Hematopoietic multipotent progenitor cell treated with erythropoietin and hydrocortisone succinate and interleukin-3 and kit ligand, for 15 days (in vitro differentiated cells): ENCODE data around the gene GPANK1.

Source experiments
- DNase-seq: peaks from one replicate; pipeline ENCODE4 v3.0.0-alpha.2; 2015; ENCODE audit warnings: low spot score

Gene GPANK1

DNA sequence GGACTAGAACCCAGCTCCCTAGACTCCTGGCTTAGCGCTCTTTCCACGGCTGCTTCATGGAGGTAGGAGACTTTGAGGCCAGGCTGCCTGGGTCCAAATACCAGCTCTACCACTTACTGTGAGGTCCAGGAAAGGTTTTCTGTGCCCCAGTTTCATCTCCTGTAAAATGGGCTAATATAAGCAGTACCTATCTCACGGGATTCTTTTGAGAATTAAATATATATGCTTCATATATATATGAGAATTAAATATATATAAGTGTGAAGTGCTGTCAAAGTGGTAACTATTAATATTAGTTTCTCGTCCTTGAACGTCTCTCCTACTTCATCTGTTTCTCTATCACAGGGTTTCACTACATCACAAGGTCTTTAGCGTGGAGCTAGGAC lies 26.3 kb upstream of the GPANK1 start:
- DNase-seq = no peak

DNA sequence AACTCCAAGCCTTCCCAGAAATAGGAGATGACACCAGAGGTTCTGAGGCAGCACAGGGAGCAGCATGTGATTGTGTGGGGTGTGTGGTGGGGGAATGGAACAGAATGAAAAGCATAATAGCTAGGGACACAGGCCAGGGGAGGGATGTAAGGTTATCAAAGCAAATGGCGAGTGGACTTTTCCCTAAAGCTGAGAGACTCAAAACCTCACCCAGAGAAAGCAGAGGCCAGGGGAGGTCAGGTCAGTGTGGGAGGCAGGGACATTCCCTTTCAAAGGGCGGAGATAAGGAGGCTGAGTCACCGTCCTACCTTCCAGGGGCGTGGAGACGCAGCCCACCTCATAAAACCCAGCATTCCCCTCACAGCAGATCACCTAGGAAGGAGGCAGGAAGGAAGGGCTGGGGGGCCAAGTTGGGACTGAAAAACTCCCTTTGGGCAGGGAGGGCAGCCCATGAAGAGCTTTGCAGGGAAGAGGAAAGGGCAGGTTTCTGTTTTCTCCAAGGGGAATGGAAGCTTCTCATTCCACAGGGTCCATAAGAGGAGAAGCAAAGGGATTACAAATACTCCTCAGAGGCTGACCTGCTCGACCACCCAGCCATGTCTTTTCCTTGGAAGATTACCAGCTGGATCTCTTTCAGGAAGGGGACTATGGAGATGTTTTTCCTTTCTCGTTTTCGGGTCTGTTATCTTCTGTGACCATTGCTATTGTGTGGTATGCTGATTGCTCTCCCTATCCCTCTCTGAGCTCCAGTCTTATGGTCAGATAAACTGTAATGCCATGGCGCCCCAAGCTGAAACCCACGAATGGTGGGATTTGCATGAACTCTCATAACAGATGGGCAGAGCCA lies 25.7 kb upstream of the GPANK1 start:
- peak; percentile 31 for DNase-seq

DNA sequence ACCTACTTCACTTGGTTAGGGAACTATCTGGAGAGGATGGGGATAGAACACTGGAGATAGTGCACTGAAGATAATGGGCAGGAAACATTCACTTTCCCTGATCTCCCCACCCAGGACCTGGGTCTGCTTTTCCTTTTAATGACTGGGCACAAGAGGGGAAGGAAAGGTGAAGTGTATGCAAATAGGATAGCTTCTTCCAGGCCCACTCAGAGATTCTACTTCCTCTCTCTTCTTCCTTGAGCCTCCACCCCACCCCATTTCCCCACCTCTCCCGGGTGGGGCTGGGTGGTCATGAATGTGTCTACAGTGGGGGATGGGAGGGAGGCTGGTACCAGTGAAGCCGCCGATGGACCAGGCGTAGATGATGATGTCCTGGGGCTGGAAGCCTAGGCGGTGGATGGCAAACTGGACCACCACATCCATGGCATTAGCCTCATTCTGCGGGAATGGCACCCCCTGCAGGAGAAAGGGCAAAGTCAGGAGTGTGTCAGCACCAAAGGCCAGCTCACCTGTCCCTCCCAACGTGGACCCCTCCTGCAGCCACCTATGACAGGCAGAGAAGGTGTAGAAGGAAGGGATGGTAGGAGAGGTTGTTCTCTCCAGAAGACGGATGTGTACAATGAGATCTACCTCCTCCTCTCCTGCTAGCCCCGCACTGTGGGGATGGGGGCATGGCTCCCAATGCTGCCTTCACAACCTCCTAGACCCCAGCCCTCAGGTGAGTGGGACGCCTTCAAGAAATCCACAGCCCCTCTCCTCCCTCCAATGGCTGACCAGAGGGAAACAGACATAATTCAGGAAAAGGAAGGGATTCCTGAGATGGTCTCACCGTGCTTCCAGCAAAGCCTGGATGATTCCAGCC lies 24.7 kb upstream of the GPANK1 start:
- DNase-seq = no peak

DNA sequence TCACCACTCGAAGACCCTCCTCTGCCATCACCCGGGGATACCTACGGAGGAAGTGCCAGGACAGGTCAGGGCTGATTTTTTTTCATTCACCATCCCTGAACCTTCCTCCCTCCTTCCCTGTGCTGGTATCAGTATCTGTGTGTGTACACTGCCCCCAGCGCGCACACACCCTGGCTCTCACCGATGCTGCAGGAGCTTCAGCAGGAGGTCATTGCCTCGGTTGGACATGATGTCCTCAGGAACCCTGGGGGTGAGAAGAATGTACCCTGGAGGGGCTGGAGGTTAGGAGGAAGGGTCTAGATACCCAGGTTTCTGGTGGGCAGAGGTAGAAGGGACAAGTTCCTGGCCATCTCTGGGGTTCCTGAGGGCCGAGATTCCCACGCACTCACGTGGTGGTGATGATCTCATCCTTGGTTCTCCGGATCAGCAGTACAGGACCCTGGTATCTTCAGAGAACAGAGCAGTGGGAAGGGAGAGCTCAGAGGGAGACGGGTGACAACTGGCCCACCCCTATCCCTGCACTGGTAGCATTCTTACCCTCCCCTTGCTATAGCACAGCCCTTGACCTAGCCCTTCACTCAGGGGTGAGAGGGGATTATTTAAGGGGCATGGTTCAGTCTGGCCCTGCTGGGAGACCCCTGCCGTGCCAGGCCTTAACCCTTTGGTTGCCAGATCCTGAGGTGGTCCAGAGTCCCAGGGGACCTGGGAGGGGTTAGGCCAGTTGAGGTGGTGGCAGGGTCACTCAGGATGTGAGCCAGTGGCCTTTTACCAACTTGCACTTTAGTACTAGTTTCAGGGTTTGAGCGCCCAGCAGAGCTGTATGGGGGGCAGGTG lies 23.3 kb upstream of the GPANK1 start:
- no peak for DNase-seq

DNA sequence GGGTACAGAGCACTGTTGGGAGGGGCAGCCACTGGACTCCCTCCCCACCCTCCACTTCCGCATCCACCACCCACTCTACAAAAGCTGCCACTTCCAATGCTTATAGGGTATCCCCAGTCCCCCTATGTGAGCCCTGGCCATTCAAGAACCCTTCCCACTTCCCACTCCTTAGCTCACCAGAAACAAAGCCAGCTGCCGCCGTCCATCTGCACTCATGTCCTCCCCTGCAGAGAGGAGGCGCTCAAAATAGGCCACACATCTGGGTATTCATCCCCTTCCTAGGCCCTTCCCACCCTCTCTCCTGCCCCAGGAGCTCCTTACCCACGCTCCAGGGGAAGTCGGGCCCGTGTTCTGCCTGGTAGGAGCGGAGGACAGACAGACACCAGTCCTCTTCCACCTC lies 22.5 kb upstream of the GPANK1 start:
- DNase-seq = no peak

DNA sequence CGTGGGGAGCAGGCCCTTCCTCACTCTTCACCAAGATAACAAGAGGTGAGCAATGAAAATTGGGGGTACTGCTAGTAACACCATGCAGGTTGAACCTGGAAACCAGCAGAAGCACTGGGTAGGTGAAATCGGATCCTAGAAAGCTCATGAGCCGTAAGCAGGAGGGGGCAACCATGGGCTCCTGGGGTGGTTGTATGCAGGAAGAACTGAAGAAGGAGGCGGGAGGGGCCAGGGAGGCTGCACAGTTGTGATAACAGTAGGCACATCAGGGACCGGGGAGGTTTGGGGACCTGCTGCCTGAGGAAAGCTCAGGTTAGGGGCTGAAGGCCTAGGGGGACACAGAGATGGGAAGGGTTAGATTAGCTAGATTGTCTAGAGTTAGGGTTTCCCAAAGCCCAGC lies 21.7 kb upstream of the GPANK1 start:
- DNase-seq = peak; percentile 58

DNA sequence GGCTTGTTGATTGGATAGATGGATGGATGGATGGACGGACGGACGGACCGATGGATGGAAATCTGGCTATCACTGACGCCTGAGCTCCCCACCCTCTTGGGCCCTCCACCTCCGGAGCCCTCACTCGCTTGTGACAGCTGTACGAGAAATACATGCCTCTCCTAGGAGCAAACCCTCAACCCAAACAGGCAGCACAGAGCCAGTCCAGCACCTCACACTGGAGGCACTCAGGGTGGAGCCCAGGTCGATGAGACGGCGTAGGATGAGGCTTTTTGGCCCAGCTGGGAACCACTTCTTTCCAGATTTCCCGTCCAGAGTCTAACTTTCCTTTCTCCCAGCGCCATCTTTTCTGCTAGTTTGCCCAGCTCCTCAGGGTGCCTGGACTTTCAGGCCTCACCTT lies 18.8 kb upstream of the GPANK1 start:
- DNase-seq = no peak

DNA sequence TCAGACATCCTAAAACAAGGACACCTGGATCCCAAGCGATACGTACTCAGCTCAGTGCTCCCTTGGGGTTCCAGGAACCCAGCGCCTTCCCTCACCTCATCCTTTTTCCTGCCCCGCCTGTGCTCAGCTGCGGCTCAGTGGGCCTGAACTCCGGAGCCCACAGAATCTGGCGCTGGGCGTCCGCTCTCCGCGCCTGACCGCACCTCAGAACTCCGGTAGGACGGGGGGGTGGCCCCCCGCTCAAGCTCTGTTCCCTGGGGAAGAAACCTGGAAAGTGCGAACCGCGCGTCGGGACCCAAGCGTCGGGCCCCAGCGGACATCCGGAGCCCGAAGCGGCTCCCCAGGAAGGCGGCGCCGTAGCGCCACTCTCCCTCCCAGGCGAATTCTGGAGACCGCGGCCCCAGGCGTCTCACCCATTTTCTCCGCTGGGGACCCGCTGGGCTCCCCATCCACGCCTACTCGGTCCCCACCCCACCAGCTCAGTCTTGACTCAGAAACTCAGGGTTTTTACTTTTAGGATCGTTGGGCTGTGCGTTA lies 16.4 kb upstream of the GPANK1 start:
- no peak for DNase-seq

DNA sequence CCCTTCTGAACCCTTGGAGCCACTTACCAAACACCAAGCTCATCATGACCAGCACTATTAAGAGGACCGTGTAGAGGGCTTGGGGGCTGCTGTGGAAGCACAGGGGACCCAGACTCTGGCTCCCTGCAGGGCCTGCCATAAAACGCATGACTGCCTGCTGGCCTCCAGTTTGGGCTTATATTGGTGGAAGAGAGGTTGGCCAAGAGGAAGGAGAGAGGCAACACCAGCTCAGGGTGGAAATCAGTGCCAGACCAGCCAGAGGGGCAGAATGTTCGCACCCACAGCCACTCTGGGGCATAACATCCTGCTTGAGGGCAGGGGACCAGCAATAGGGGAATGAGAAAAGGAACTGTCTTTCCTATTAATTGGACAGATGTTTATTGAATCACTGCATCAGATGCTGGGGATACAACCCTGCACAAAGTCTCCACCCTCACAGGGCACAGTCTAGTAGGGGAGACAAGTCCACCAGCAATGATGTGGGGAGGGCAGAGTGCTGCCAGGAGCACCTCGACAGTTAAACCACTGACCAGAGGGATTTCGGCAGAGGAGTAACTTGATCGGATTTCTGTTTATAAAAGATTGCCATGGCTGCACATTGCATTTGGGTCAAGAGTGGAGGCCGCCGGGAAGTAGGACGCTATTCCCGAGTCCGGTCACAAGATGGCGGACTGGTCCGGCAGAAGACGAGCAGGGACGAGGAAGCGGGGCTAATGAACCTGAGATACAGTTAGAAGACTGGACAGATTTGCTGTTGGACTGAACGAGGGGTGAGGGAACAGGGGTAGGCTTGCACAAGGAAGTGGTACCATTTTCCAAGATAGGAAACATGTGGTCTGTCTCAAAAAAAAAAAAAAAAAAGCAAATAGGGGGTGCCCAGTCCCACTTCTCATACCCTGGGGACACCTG lies 15.7 kb upstream of the GPANK1 start, which contains the start of gene LY6G5C:
Gene LY6G5C (minus strand): TSS at position 842 of the 909 bp plus-strand sequence. CDS start 694 bp downstream, at position 148.
- peak; percentile 76 for DNase-seq

DNA sequence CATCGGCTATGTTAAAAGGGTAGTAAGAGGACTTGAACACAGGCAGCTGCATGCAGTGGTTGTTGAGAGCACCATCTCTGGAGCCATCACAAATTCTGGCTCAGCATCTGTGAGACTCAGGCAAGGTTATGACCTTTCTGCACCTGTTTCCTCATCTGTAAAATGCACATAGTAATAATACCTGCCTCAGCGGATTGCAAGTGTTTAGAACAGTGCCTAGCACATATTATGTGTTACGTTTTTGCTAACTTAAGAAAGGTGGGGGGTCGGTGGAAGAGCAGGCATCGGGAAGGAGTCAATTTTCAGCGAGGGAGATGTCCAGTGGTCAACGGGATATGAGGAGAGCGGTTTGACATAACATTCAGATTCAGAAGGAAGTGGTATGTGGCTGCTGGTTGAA lies 13.2 kb upstream of the GPANK1 start:
- DNase-seq = no peak

DNA sequence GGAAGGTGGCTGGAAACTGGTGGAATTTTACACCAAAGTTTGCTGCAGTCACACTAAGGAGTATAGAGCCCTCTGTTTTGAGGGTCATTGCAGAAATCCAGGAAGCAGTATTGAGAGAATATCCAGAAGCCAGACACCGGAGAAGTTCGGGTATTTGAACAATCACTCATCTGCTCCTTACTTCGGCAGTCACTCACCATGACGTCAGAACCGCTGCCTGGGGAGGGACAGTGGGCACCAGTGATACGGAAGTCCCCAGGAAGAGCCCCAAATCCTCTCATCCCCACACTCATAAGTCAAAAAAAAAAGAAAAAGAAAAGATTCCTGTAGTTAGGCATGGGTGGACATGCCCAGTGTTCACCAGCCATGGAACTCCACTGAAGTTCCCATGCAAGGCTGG lies 12.1 kb upstream of the GPANK1 start:
- DNase-seq = no peak

DNA sequence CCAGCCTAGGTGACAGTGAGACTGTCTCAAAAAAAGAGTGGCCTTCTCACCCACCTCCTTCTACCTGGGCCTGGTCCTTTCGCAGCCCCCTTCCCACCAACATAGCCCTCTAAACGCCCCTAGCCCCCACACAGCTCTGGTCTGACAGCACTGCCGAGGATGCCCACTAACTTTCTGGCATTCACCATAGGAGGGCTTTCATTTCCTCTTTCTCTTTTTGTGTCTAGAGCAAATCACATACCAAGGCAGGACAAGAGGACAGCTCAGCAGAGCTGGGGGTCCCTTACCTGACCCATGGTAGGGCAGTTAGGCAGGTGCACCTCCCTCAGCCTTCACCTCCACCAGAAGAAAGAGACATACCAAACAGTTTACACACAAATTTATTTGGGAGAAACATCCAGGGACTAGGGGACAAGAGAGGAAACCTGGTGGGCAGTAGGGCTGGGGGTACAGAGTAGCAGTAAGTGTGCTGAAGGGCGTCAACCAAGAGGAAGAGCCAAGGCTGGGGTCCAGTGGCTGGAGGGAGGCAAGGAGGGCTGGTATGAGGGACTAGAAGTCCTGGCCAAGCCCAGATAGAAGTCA lies 11.6 kb upstream of the GPANK1 start:
- no peak for DNase-seq

DNA sequence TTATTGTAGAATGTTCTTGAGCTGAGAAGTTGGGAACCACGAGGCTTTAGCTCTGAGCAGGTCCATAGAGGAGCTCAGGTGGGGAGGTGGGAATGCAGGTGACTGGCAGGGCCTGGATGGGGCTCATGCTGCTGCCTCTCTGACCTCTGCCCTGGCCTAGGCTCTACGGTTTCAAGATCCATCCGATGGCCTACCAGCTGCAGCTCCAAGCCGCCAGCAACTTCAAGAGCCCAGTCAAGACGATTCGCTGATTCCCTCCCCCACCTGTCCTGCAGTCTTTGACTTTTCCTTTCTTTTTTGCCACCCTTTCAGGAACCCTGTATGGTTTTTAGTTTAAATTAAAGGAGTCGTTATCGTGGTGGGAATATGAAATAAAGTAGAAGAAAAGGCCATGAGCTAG lies 4.9 kb upstream of the GPANK1 start, which contains the start of gene LY6G5B:
Gene LY6G5B (plus strand): TSS at position 301 of the 400 bp plus-strand sequence. CDS start 975 bp downstream, outside the sequence.
- no peak for DNase-seq

DNA sequence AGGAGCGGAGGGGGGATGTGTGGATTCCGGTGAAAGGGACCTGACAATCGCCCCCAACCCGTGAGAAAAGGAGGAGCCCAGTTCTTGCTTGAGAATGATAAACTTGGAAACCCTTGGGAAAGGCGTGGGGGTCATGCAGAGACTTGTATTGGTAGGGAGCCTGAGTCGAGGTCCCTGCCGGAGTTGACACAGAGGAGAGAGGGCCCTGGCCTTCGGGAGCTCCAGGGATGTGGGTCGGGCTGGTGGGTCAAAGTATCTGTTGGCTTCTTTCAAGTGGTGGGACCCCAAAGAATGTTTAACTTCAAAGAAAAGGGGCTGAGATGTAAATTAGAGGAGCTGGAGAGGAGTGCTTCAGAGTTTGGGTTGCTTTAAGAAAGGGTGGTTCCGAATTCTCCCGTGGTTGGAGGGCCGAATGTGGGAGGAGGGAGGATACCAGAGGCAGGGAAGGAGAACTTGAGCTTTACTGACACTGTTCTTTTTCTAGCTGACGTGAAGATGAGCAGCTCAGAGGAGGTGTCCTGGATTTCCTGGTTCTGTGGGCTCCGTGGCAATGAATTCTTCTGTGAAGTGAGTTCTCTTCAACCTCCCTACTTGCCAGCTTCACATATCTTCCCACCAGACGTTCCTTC lies 1.7 kb upstream of the GPANK1 start:
- no peak for DNase-seq

DNA sequence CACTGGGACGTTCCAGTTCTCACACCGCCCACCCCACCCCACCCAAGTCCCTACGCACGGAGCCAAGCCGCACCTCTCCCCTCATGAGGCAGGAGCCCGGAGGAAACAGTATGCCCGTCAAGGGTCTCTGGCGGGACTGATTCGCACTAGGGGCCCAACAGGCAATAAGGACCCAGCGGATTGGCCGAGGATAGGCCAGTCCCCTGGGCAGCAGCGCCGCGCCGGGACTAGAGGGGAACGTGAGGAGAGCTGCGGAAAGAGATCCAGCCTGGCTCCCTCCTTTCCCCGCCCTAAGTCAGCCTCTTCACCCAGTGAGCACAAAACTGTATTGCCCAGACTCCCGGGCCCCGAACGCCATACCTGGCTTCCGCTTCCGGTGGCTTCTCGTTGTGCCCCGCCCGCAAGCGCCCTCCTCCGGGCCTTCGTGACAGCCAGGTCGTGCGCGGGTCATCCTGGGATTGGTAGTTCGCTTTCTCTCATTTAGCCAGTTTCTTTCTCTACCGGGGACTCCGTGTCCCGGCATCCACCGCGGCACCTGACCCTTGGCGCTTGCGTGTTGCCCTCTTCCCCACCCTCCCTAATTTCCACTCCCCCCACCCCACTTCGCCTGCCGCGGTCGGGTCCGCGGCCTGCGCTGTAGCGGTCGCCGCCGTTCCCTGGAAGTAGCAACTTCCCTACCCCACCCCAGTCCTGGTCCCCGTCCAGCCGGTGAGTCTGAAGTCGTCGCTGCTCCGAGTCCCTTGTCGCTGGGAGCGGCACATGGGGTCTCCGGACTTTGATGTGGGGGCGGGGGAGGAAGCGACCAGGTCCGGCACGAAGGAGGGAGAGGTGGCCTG lies 922 bp upstream of the GPANK1 start, which contains the start of gene CSNK2B:
Gene CSNK2B (plus strand): TSS at position 580 of the 836 bp plus-strand sequence. CDS start 752 bp downstream, outside the sequence.
- DNase-seq = peak; percentile 98

DNA sequence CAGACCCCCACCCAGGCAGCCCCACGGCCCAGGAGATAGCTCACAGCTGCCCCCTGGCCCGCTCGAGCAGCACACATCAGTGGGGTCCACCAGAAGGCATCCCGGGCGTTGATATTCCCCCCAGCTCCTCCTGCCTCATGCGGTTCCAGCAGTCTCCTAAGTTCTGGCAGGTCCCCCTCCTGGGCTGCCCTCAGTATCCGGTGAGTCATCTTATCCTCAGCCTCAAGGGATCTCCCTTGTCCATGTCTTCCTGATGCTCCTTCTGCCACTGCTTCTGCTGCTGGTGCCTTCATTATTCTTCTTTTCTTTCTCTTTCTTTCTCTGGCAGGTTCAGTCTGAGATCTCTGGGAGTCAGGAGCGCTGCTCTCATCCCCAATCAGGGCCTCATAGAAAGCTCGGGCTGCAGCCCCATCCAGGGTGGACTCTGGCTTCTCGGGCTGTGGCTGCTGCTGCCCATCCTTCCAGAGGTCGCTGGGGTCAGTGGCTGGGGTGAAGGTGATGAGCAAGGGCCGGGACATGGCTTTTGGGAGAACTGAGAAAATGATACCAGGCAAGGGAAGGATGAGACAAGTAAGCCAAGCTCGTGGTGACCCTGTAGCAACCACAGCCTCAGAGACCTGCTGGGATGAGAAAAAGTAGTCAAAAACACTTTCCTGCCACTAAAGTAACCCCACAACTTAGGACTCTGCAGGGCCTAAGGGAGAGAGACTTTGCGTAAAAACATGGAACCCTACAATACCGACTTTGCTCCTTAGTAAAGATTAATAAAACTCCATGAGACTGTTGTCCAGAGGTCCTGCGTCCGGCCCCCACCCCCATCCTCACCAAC lies 622 bp downstream of the GPANK1 start:
- DNase-seq = no peak

DNA sequence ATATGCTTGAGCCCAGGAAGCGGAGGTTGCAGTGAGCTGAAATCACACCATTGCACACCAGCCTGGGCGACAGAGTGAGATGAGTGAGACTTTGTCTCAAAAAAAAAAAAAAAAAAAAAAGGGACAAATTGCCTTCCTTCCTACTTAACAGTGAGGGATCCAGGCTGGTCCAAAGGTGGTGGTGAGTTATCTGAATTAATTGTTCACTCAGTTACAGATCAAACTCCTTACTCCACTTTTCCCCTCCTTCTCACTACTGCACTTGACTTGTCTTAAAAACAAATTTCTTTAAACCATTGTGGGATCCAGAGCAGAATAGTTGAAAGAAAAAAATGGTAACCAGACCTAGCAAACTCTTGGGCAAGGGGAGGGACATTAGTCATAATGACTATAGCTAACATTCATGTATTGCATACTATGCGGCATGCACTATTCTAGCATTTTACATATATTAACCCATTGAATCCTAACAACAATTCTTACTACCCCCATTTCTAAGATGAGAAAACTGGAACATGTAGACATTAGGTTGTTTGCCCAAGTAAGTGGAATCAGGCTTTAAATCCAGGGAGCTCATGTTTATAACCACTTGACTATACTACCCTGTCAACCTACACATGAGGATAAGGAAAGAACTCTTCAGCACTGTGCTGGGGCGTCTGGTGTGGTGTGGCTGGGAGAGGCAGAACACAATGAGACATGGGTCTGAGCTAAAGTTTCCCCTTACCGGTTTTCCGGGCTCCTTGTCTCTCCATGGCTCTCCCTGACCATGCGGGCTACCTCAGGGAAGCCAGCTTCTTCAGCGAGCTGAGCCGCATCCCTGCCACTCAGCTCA lies 1.5 kb downstream of the GPANK1 start:
- no peak for DNase-seq
